HG02981 (cell line): Measurements from ENCODE around the gene KRTAP10-11.
"Not testable (repeated sequence)": the region's sequence is repeated elsewhere in the genome, so short reads cannot be mapped to it uniquely, and the experiment has no call there.

Source experiments
- ATAC-seq: cut with Tn5 transposase; IDR thresholded peaks from one replicate; pipeline ENCODE4 v1.9.1; 2021; ENCODE audit warnings: mild to moderate bottlenecking, moderate library complexity; ENCODE audit not compliant: unreplicated experiment

Gene KRTAP10-11

DNA sequence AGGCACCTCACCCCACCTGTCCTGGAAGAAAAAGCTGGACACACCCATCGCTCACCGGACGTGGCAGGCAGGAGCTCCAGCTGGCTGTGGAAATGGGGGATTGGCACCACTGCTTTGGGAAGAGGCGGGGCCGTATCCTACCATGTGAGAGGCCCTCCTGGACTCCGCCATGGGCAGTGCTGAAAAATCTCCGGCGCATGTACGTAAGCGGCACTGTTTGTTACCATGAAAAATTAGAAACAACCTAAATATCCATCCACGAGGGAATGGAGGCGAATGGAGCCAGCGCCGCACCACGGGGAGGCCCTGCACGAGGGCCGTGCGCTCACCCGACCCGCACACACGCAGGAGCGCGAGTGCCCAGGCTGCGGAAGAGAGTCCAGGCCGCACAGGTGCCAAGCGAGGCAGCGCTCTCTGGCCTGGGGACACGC is 31.2 kb upstream of the KRTAP10-11 start:
- ATAC-seq = no peak

DNA sequence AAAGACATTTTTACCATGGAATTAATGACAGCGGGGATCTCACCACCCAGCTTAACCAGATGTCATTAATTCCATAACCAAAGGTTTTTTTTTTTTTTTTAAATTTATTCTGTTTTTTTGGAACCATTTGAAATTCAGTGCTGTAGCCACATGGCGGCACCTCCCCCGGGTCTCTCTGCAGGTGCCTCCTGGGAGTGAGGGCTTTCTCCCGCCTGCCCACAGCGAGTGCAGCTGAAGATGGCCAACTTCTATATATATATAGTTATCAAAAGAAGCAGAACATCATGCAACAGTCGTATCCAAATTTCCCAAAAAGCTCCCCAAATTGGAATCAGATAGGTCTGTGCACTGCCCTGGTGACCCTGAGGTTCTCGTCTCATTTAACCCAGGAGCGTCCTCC is 30.7 kb upstream of the KRTAP10-11 start:
- no peak for ATAC-seq

DNA sequence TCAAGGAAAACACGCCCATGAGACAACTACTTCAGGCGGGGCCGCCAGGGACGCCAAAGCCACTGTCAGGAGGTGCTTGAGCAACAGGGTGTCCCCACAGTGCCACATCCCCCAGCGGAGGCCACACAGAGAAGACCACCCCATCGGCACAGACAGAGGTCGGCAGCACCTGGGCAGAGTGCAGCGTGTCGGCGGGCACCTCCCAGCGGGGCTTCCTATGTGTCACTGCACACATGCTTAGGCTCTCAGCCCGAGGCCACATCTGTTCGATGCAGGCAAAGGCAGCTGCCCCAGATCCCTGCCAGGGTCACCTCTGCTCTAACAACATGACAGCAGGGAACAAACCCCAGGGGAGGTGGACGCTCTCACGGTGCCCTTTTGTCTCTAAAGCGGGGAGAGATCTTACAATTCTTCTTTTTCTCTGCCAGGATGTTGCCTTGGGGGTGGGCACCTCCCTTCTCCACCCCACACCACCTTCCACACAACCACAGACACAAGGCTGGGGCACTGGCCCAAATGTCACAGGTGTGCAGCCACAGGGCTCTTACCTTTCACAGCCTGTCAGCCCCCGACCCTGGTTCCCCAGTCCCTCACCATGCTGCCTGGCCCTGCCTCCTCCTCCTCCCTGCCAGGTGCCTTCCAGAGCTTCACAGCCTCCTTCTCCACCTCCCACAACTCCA is 30.2 kb upstream of the KRTAP10-11 start:
- no peak for ATAC-seq

DNA sequence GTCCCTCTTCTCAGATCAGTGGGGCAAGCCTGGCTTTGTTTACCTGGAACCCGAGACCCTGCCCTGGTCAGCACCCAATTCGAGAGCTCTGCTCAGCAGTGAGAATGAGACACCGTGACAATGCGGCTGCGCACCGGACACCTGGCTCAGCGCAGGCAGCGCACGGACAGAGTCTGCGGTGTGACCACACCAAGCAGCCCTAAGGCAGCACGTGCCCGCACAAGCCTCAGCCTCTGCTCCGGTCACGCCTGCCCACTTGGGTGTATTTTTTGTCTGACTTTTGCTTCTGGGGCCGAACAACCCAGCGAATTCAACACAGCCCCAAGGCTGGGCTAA is 29.7 kb upstream of the KRTAP10-11 start:
- no peak for ATAC-seq

DNA sequence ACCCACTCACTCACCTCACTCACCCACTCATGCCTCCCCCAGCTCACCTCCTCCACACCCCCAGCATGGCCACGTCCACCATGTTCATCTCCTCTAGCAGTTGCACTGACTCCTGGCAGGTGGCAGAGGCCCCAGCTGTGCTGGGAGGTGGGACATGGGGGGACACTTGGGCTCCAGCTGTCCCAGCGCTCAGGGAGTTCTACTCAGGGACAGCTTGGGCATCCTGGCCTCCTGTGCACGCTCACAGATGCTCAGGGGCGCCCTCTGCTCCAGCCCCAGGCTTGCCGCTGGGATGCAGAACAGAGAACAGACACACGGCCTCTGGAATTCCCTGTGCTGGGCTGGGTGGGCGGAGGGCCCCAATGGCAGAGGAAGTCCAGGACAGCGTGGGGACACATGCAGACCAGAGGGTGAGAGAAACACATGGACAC is 29.1 kb upstream of the KRTAP10-11 start:
- no peak for ATAC-seq

DNA sequence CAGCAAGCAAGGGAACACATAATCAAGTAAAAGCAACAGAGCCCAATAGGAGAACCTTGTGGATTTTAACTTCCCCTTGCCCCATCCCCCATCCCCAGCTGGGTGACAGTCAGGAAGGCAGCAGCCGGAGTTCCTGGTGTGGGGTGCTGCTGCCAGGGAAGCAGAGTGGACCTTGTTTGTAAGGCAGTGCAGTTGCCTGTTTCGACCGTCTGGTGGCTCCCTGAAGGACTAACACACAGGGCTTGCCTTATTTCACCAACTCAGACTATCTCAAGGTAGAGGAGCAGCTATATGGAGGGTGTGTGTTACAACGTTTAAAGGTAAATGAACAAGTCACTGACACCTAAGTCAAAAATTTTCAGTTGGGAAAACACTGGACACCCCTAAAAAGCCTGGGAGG is 27.7 kb upstream of the KRTAP10-11 start:
- ATAC-seq = no peak

DNA sequence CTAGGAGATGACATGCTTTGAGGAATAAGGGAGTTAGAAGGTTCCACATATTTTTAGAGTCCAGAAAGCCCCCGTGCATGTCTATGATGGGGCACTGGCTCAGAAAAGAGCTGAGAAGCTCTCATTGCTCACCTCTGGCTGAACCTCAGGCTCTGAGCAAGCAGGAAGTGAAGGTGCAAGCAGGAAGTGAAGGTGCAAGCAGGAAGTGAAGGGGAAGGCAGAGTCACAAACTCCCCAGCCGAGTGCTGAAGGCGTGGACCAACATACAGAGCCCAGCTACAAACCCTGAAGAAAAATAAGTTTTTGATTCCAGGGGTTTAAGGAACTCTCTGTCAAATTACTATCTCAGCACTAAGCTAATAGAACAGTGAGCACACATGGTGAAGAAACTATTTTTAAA is 27.3 kb upstream of the KRTAP10-11 start:
- ATAC-seq = no peak

DNA sequence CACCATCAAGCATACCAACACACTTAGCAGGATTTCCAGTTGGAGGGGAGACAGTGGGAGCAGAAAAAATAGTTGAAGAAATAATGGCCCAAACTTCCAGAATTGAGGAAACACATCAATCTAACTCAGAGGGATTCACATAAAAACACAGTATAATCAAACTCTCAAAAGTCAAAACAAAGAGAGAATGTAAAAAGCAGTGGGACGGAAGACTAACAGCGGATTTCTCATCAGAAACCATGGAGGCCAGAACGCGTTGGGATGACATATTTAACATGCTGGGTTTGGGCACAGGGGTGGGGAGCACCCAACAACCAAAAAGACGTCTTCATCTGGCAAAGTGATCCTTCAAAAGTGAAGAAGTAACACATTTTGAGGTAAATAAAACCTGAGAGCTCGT is 26.3 kb upstream of the KRTAP10-11 start:
- ATAC-seq = no peak

DNA sequence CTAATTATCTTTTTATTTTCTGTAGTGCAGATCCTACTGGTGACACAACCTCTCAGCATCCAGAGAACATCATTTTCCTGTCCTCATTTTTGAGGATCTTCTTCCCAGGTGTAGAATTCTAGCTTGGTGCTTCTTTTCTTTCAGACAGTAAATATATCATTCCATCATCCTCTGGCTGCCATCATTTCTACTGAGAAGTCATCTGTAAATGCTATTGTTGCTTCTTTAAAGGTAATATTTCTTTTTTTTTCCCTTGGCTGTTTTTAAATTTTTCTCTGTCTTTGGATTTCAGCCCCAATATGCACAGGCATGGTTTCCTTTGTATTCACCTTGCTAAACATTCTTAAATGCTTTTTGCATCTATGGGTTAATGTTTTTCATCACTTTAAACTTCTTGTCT is 22.6 kb upstream of the KRTAP10-11 start:
- ATAC-seq = no peak

DNA sequence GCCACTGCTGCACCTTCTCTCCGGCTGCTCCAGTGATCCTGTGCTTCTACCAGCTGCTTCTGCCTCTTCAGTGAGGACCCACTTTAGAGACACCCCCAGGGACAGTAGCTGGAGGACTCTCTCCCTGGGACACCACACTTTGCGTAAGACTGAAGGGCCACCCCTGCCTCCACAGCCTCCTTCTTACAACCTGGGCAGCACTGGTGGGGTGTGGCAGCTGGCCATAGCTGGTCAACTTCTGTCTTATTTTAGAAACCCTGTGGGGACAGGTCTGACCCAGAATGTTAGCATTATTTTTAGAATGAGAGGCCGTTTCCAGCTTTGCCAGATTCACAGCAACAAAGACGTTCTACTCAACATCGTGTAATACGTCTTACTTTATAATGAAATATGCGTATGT is 20.5 kb upstream of the KRTAP10-11 start:
- ATAC-seq = no peak

DNA sequence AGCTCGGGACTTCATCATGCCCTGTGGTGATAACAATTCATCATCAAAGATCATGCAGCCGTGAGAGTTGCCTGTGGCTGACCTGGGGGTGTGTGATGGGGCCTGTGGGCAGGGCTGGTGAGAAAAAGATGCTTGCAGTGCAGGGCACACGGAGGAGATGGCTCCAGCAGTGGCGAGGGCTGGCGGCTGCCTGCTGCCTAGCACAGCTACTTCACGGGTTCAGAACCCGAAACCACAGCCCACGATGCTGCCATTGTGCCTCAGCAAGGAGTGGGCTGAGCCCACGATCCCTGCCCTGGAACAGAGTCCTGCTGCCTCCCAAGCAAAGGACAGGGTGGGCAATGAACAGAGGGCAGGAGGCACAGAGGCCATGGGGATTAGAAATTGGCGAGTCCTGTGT is 20.0 kb upstream of the KRTAP10-11 start:
- no peak for ATAC-seq

DNA sequence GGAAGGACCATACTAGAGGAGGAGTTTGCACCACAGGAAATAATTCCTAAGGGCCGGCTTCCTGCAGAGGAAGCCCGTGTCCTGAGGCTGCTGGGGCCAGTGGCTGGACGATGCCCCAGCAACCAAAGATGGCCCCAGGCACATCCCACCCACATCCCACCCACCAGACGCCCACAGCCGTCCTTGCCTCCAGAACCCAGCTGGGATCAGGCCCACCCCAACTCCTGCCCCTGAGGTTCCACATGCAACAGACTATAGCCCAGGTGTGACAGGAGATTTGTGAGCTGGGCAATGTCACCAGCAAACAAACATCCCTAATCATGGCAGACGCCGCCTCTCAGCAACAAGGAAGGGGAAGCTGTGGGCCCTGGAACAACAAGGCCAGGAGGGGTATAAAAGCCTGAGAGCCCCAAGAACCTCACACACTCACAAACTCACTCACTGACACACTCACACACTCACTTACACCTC is 19.5 kb upstream of the KRTAP10-11 start, which contains the start of gene KRTAP10-9:
KRTAP10-9 (plus strand) TSS at position 421 of the 471 bp plus-strand sequence. CDS start 79 bp downstream, outside the sequence.
- no peak for ATAC-seq

DNA sequence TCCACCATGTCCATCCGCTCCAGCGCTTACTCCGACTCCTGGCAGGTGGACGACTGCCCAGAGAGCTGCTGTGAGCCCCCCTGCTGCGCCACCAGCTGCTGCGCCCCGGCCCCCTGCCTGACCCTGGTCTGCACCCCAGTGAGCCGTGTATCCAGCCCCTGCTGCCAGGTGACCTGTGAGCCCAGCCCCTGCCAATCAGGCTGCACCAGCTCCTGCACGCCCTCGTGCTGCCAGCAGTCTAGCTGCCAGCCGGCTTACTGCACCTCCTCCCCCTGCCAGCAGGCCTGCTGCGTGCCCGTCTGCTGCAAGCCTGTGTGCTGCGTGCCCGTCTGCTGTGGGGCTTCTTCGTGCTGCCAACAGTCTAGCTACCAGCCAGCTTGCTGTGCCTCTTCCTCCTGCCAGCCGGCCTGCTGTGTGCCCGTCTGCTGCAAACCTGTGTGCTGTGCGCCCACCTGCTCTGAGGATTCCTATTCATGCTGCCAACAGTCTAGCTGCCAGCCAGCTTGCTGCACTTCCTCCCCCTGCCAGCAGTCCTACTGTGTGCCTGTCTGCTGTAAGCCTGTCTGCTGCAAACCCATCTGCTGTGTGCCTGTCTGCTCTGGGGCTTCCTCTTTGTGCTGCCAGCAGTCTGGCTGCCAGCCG is 18.9 kb upstream of the KRTAP10-11 start:
- ATAC-seq = not testable (repeated sequence)

DNA sequence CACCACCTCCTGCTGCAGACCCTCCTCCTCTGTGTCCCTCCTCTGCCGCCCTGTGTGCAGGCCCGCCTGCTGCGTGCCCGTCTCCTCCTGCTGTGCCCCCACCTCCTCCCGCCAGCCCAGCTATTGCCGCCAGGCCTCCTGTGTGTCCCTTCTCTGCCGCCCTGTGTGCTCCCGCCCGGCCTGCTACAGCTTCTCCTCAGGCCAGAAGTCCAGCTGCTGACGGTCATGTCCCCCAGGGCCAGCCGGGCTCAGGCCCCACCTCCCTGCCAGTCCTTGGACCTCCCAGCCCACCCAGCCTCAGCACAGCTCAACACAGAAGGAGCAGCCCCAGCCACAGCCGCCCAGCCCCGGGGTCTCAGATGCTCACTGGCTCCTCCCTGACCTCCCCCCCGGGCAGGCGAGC is 18.4 kb upstream of the KRTAP10-11 start:
- not testable (repeated sequence) for ATAC-seq

DNA sequence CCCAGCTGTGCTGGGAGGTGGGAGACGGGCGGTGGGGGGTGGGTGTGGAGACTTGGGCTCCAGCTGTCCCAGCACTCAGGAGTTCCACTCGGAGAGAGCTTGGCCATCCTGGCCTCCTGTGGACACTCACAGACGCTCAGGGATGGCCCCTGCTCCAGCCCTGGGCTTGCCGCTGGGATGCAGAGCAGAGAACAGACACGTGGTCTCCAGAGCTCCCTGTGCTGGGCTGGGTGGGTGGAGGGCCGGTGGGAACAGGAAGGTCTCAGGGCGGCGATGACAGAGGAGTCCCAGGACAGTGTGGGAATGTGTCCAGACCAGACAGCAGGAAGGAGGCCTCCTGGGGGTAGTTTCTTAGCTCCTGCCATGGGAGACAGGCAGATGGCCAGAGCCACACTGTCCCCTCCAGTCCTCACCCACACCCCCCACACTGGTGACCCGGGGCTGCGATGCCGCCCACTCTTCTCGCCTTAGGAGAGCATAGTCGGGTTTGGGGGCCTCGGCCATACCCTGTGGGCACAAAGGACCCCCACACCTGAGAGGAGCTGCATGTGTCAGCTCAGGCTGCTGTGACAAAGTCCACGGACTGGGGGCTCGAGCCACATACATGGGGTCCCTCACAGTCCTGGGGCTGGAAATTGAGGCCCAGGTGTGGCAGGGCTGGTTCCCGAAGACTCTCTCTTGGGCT is 17.4 kb upstream of the KRTAP10-11 start:
- no peak for ATAC-seq

DNA sequence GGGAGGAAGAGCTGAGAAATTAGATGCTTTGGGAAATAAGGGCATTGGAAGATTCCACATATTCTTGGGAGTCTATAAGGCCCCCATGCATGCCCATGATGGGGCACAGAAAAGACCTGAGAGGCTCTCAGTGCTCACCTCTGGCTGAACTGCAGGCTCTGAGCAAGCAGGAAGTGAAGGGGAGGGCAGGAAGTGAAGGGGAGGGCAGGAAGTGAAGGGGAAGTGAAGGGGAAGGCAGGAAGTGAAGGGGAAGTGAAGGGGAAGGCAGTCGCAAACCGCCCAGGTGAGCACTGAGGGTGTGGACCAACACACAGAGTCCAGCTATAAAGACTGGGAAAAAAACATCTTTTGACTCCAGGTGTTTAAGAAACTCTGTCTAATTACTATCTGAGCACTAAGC is 15.8 kb upstream of the KRTAP10-11 start:
- ATAC-seq = no peak

DNA sequence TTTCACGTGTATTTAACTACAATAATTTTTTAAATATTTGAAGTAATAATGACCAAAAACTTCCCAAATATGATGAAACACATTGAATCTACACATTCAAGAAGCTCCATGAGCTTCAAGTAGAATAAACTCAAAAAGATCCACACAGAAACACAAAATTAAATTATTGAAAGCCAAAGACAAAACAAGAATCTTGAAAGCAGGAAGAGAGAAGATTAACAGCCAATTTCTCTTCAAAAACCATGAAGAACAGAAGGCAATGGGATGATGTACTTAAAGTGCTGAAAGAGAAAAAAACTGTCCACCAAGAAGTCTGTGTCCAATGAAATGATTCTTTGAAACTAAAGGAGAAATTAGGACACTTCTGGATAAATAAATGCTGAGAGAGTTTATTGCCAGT is 14.1 kb upstream of the KRTAP10-11 start:
- ATAC-seq = no peak

DNA sequence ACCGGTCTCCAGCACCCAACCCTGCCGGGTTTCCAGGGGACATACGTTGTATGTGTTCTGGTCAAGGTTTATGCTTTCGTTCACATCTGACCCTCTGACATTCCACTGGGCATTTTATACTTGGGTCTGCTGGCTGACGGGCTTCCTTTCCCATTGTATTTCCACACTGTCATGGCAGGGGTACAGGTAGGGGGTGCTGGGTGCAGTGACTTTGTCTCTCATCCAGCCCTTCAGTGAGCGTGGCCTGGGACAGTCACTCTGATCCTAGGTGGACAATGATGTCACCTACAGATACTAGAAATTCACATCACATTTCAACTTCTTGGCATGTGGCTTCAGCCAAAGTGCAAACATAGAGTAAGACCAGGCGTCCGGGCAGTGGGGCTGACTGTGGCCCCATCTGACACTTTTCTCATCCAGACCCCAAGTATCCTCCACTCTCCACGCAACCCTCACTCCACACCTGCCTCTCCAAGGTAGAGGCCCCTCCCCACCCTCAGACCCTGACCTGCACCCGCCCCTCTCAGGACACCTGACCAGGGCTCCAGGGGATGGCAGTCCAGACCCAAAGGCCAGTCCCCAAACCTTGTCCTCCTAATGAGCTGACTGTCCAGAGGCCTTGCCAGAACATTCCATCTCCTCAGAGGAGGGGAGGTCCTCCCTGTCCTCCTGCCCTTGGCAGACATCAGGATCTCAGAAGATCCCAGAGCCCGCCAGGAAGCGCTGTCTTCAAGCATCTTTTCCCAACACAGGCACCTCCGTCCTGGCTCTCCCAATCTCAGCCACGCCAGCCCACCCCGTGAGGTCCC is 9.8 kb upstream of the KRTAP10-11 start:
- no peak for ATAC-seq

DNA sequence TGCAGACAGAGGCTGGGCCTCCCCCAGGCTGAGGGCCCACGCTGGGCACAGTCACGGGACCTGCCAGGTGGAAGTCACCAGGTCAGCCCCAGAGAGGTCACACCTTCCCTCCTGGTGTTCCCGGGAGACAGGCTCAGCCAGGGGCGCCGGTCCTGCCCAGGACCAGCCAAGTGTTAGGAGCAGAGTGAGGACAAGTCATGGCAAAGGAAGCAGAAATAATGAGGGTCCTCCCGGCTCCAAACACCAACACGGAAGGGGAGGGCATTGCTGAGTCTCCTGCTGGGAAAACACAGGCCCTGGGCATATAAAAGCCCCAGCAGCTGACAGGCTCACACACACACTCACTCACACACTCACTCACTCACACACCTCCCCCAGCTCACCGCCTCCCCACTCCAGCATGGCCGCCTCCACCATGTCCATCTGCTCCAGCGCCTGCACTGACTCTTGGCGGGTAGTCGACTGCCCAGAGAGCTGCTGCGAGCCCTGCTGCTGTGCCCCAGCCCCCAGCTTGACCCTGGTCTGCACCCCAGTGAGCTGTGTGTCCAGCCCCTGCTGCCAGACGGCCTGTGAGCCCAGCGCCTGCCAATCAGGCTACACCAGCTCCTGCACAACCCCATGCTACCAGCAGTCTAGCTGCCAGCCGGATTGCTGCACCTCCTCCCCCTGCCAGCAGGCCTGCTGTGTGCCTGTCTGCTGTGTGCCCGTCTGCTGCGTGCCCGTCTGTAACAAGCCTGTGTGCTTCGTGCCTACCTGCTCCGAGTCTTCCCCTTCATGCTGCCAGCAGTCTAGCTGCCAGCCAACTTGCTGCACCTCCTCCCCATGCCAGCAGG is 9.0 kb upstream of the KRTAP10-11 start, which contains the start of gene KRTAP10-10:
KRTAP10-10 (plus strand) TSS at position 339 of the 833 bp plus-strand sequence; CDS start at position 401, 62 bp downstream.
- ATAC-seq = no peak

DNA sequence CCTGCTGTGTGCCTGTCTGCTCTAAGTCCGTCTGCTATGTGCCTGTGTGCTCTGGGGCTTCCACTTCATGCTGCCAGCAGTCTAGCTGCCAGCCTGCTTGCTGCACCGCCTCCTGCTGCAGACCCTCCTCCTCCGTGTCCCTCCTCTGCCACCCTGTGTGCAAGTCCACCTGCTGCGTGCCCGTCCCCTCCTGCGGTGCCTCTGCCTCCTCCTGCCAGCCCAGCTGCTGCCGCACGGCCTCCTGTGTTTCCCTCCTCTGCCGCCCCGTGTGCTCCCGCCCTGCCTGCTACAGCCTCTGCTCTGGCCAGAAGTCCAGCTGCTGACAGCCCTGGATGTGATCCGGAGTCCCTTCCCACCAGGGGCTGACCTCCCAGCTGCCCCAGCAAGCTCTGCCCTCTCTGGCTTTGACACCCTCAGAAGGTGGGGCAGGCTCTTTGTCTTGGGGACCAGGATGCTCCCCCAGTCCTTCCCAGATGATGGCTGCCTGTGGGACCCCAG is 8.3 kb upstream of the KRTAP10-11 start:
- not testable (repeated sequence) for ATAC-seq
